Ascending aorta (tissue), 2 donors: ENCODE measurements around the gene AGAP1. TPM values are rescaled to one million over a fixed set of nuclear protein-coding genes. Genes with fewer than 3 reads are reported as not detected.

Source experiments
- DNase-seq, 2 donors: peaks; one replicate each; pipeline ENCODE4 v3.0.0-alpha.2; 2019; ENCODE audit warnings: low spot score in 2 of 2
- H3K27ac ChIP-seq, 2 donors: fragments of 200-600 bp; sonication (generic); one replicate each; pipeline ENCODE4 v1.5.1; 2016 to 2017; ENCODE audit warnings: mild to moderate bottlenecking in 1 of 2
- H3K27me3 ChIP-seq: fragments of 200-600 bp; sonication (generic); one replicate; pipeline ENCODE4 v1.5.1; 2017
- H3K36me3 ChIP-seq, 2 donors: fragments of 200-600 bp; sonication (generic); one replicate each; pipeline ENCODE4 v1.5.1; 2016
- H3K4me1 ChIP-seq, 2 donors: fragments of 200-600 bp; sonication (generic); one replicate each; pipeline ENCODE4 v1.5.1; 2016 to 2017; ENCODE audit warnings: mild to moderate bottlenecking in 1 of 2
- H3K4me3 ChIP-seq, 2 donors: fragments of 200-600 bp; sonication (generic); one replicate each; pipeline ENCODE4 v1.5.1; 2016 to 2017; ENCODE audit warnings: mild to moderate bottlenecking in 1 of 2
- H3K9me3 ChIP-seq, 2 donors: fragments of 200-600 bp; sonication (generic); one replicate each; pipeline ENCODE4 v1.5.1; 2016
- CTCF ChIP-seq, 3 experiments: fragments of 200-600 bp in 2 of 3; fragments of 450-650 bp in 1 of 3; sonication (generic) in 2 of 3; IDR thresholded peaks; one replicate each; pipeline ENCODE4 v1.5.1; 2016 to 2019; ENCODE audit warnings: antibody characterized with exemption in 3 of 3, mild to moderate bottlenecking in 1 of 3, moderate library complexity in 1 of 3
- intact Hi-C: fragments of 100-400 bp; cut with DNase I; formaldehyde crosslinking; loops from one replicate; pipeline ENCODE4 v1.15.1; 2023
- total RNA-seq: library from RNA; depleted of rRNA; stranded (reverse); fragments of >200 nt; gene quantifications from one replicate; pipeline ENCODE4 v1.1.0, GENCODE V29; 2016

AGAP1 gene
- total RNA-seq, 1 donor from 2014 or later: 19.7 TPM

- intact Hi-C loops: no loop called here
- no peaks in the 10 kb centered on the region for H3K27me3 ChIP-seq
- TF ChIP-seq CTCF (IDR thresholded peaks at IDR 0.05): no peak
- no peak overlapping the region for H3K4me3 ChIP-seq
- no peaks in the 10 kb centered on the region for H3K36me3 ChIP-seq
- no peaks in the 10 kb centered on the region for H3K4me1 ChIP-seq
- no peak for DNase-seq
- H3K27ac ChIP-seq: no peak overlapping the region
- H3K9me3 ChIP-seq: no peaks in the 10 kb centered on the region
Measured at GRCh38 chr2:235824331-235824730, 330.5 kb downstream of the AGAP1 start.

GRCh38 chr2:235825946-235826345, 332.1 kb downstream of the AGAP1 start:
- no peaks in the 10 kb centered on the region for H3K4me1 ChIP-seq
- no peak for DNase-seq
- H3K36me3 ChIP-seq: no peaks in the 10 kb centered on the region
- intact Hi-C loops: no loop called here
- no peak for TF ChIP-seq CTCF (IDR thresholded peaks at IDR 0.05)
- no peaks in the 10 kb centered on the region for H3K27me3 ChIP-seq
- no peaks in the 10 kb centered on the region for H3K9me3 ChIP-seq
- no peak overlapping the region for H3K4me3 ChIP-seq
- H3K27ac ChIP-seq: no peak overlapping the region

- Histone ChIP-seq H3K4me3 (no peak overlapping the region), H3K27me3 (no peaks in the 10 kb centered on the region), H3K9me3 (no peaks in the 10 kb centered on the region), H3K27ac (no peak overlapping the region), H3K4me1 (no peaks in the 10 kb centered on the region), H3K36me3 (no peaks in the 10 kb centered on the region)
- TF ChIP-seq CTCF (IDR thresholded peaks at IDR 0.05): no peak
- DNase-seq: no peak
- intact Hi-C loops: no loop called here
Measured at GRCh38 chr2:235826826-235827225, 333.0 kb downstream of the AGAP1 start.

GRCh38 chr2:235827585-235827992, 333.7 kb downstream of the AGAP1 start:
- H3K9me3 ChIP-seq: no peaks in the 10 kb centered on the region
- no peak overlapping the region for H3K4me3 ChIP-seq
- TF ChIP-seq CTCF (IDR thresholded peaks at IDR 0.05): no peak
- DNase-seq: no peak
- no peaks in the 10 kb centered on the region for H3K36me3 ChIP-seq
- no peaks in the 10 kb centered on the region for H3K27me3 ChIP-seq
- no peaks in the 10 kb centered on the region for H3K4me1 ChIP-seq
- intact Hi-C loops: no loop called here
- no peak overlapping the region for H3K27ac ChIP-seq

GRCh38 chr2:235829726-235830125, 335.9 kb downstream of the AGAP1 start:
- H3K27me3 ChIP-seq: no peaks in the 10 kb centered on the region
- no peaks in the 10 kb centered on the region for H3K36me3 ChIP-seq
- no peaks in the 10 kb centered on the region for H3K9me3 ChIP-seq
- no peak for TF ChIP-seq CTCF (IDR thresholded peaks at IDR 0.05)
- no peaks in the 10 kb centered on the region for H3K4me1 ChIP-seq
- no peak for DNase-seq
- H3K27ac ChIP-seq: no peak overlapping the region
- intact Hi-C loops: no loop called here
- no peak overlapping the region for H3K4me3 ChIP-seq

- no peaks in the 10 kb centered on the region for H3K36me3 ChIP-seq
- no peaks in the 10 kb centered on the region for H3K27me3 ChIP-seq
Measured at GRCh38 chr2:235831755-235832154, 337.9 kb downstream of the AGAP1 start.

More at GRCh38 chr2:235831755-235832154, 337.9 kb downstream of the AGAP1 start:
- intact Hi-C loops: no loop called here
- Histone ChIP-seq H3K4me1 (no peaks in the 10 kb centered on the region), H3K9me3 (no peaks in the 10 kb centered on the region), H3K27ac (no peak overlapping the region), H3K4me3 (no peak overlapping the region)
- no peak for DNase-seq
- no peak for TF ChIP-seq CTCF (IDR thresholded peaks at IDR 0.05)
